Left renal cortex interstitium (tissue), 4 donors: Measurements from ENCODE around the gene SLC25A11. TPM values are rescaled to one million over a fixed set of nuclear protein-coding genes. Genes with fewer than 3 reads are reported as not detected.

Source experiments
- DNase-seq, 4 donors: peaks; one replicate each; pipeline ENCODE4 v3.0.0-alpha.2; 2013; ENCODE audit warnings: low read depth in 4 of 4, low spot score in 2 of 4, missing footprints in 1 of 4
- polyA plus RNA-seq, 4 donors: library from polyadenylated mRNA; unstranded; fragments of 120-200 nt; gene quantifications; one replicate each; pipeline ENCODE4 v1.2.1, GENCODE V29; 2013; ENCODE audit not compliant: insufficient read length in 4 of 4

The SLC25A11 gene
- polyA plus RNA-seq, 4 donors: 71.0 to 94.7 (median 83.0) TPM

DNA sequence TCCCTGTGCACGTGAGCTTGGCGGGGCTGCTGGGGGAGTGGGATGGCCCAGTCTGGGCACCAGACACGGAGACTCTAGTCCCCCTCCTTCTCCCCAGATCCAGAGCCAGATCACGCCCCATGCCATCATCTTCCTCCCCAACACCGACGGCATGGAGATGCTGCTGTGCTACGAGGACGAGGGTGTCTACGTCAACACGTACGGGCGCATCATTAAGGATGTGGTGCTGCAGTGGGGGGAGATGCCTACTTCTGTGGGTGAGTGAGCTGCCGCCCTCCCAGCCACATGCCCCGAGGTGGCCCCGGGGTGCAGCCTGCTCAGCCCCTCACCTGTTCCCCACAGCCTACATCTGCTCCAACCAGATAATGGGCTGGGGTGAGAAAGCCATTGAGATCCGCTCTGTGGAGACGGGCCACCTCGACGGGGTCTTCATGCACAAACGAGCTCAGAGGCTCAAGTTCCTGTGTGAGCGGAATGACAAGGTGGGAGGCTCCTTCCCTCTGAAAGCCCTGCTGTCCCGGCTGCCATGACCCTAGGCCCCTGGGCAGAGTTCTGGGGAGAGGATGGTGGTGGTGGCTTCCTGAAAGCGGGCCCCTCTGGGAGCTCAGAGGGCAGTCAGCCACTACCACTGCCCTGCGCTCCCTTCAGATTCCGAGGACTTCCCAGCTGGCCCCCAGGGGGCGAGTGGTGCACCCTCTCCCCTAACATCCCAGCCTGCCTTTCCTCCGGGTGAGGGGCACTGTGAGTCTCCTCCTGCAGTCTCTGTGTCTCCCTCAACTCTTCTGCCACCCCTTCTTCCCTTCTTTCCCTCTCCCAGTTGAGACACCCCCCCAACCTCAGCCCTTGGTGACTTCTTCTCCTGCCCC lies 43.3 kb downstream of the SLC25A11 start:
- no peak for DNase-seq

DNA sequence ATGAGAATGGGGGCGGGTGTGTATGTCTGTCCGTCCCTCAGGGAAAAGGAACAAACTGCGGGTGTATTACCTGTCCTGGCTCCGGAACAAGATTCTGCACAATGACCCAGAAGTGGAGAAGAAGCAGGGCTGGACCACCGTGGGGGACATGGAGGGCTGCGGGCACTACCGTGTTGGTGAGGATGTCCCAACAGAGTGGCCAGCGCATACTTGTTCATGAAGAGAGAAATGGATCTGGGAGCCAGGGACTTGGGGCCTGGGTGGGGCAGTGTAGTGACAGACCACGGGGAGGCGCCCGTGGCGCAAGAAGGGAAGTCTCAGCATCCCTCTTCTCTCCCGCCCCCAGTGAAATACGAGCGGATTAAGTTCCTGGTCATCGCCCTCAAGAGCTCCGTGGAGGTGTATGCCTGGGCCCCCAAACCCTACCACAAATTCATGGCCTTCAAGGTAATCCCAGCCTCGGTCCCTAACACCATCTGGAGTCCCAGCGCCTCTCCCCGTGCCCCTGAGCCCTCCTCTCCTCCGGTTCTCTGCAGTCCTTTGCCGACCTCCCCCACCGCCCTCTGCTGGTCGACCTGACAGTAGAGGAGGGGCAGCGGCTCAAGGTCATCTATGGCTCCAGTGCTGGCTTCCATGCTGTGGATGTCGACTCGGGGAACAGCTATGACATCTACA lies 44.1 kb downstream of the SLC25A11 start:
- no peak for DNase-seq

DNA sequence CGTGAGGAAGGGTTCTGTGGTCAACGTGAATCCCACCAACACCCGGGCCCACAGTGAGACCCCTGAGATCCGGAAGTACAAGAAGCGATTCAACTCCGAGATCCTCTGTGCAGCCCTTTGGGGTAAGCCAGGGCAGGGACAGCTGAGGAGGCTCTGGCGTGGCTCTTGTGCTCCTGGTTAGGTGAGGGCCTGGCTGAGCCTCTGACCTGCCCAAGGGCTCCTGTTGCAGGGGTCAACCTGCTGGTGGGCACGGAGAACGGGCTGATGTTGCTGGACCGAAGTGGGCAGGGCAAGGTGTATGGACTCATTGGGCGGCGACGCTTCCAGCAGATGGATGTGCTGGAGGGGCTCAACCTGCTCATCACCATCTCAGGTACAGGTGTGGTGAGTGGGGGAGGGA lies 44.7 kb downstream of the SLC25A11 start:
- DNase-seq: no peak

DNA sequence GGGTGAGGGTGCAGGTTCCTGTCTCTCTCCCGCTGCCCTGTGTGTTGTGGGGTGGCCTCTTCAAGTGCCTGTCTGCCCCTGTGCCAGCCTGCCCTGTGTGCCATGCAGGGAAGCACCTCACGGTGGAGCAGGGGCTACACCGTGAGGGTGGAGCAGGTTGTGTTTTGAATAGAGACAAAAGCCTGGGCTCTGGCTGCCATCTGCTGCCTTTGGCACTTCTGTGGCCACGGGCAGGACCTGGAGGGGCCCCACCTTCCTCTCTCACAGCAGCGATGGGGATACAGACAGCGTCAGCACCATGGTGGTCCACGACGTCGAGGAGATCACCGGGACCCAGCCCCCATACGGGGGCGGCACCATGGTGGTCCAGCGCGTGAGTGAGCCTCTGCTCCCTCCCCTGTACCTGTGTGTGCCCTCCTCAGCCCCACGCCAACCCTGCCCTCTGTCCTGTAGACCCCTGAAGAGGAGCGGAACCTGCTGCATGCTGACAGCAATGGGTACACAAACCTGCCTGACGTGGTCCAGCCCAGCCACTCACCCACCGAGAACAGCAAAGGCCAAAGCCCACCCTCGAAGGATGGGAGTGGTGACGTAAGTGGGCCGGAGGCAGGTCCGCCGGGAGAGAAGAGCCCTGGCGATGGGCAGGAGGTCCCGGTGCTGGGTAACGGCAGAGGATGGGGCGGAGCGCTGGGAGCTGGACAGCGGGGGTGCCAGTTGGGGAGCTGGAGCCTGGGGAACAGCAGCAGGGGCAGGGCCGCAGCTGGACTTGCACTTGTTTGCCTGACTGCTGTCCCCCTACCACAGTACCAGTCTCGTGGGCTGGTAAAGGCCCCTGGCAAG lies 45.9 kb downstream of the SLC25A11 start:
- no peak for DNase-seq

DNA sequence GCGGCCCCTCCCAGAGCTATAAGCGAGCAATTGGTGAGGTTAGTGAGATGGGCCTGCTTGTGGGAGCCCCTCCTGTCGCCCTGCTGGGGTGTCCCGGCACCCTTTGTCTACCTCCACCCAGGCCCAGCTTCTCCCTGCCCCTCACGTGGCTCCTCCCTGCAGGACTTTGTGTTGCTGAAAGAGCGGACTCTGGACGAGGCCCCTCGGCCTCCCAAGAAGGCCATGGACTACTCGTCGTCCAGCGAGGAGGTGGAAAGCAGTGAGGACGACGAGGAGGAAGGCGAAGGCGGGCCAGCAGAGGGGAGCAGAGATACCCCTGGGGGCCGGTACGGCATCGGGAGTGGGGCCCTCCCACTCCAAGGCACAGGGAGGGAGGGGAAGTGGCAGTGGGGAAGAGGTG lies 46.6 kb downstream of the SLC25A11 start:
- DNase-seq: no peak

DNA sequence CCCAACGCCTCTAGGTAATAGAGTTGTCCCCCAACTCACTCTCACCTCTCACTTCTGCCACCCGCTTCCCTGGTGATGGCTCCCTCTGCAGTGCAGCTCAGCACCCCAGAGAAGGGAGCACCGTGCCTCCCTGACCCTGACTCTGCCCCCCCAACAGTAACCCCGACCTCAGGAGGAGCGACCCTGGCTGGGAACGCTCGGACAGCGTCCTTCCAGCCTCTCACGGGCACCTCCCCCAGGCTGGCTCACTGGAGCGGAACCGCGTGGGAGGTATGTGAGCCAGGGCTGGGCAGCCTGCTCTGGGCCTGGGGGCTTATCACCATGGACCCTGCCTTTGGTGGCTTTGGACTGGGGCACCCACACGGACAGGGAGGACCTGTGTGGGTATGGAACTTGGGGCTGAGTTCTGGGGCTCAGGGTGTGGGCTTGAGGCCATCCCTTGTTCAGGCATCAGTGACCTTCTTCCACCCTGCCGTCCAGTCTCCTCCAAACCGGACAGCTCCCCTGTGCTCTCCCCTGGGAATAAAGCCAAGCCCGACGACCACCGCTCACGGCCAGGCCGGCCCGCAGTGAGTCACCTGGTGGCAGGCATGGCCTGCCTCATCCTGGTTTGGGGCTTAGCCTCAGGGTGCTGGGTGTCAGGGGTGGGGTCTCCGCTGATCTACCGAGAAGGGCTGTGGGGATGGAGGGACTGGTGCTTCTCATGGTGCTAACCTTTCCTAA lies 47.2 kb downstream of the SLC25A11 start:
- no peak for DNase-seq

DNA sequence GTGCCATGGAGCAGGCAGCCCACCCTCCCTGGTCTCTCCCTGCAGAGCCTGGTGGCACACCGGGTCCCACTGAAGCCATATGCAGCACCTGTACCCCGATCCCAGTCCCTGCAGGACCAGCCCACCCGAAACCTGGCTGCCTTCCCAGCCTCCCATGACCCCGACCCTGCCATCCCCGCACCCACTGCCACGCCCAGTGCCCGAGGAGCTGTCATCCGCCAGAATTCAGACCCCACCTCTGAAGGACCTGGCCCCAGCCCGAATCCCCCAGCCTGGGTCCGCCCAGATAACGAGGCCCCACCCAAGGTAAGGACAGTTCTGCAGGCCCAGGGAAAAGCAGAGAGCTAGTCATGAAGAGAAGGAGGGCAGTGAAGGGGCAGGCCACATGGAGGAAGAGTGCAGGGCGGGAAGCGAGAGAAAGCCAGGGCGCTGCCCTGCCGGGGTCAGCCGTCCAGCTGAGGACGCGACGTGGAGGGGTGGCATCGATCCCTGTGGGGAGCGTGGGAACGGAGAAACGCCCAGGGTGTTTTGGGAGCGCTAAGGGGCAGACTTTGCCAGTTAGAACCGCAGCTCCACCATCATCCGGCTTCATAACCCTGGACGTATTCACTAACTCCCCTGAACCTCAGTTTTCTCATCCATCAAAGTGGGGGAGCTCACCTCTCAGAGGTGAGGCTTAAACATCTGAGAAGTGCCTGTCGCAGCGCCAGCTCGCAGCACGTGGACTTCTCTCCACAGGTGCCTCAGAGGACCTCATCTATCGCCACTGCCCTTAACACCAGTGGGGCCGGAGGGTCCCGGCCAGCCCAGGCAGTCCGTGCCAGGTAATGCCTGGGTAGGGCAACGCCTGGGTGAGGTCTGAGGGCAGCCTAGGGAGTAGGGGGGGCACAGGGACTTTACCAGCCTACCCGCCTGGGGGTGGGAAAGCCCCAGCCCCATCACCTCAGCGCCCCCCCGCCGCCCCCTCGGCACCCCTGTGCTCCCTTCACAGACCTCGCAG lies 48.1 kb downstream of the SLC25A11 start:
- no peak for DNase-seq

DNA sequence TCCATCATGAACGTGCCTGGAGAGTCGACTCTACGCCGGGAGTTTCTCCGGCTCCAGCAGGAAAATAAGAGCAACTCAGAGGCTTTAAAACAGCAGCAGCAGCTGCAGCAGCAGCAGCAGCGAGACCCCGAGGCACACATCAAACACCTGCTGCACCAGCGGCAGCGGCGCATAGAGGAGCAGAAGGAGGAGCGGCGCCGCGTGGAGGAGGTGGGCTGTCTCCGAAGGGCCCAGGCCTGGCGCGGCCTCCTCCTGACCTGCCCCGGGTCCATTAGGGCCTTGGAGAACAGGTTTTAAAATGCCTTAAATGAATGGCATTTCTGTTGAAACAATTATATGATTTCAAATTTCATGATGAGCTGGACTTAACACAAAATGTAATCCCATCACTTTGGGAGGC lies 52.3 kb downstream of the SLC25A11 start:
- no peak for DNase-seq

Other genes starting within 250 kb of the SLC25A11 start
- gene PELP1, start 235.9 kb downstream of the SLC25A11 start, polyA plus RNA-seq: 10 to 100 TPM; 36.9 to 62.4 (median 49.9) TPM
- 10 to 100 TPM; 25.4 to 41.7 (median 37.0) TPM for gene ARRB2, start 229.4 kb downstream of the SLC25A11 start, polyA plus RNA-seq
- gene MED11, start 208.6 kb downstream of the SLC25A11 start, polyA plus RNA-seq: 10 to 100 TPM; 26.8 to 30.4 (median 28.4) TPM
- gene ZMYND15, start 200.2 kb downstream of the SLC25A11 start, polyA plus RNA-seq: under 1 TPM; 0.32 to 0.95 (median 0.54) TPM
- gene CXCL16, start 200.1 kb downstream of the SLC25A11 start, polyA plus RNA-seq: 10 to 100 TPM; 11.3 to 14.1 (median 12.2) TPM
- gene TM4SF5, start 168.2 kb downstream of the SLC25A11 start, polyA plus RNA-seq: 1 to 10 TPM; 1.5 to 2.8 (median 2.1) TPM
- under 1 TPM; 0.42 to 0.74 (median 0.65) TPM for gene VMO1, start 153.7 kb downstream of the SLC25A11 start, polyA plus RNA-seq
- 10 to 100 TPM in 1 of 4 donors, 1 to 10 TPM in 3; 5.7 to 11.5 (median 8.4) TPM for gene GLTPD2, start 151.1 kb downstream of the SLC25A11 start, polyA plus RNA-seq
- 100 to 1,000 TPM; 112 to 159 (median 133) TPM for gene PSMB6, start 143.9 kb downstream of the SLC25A11 start, polyA plus RNA-seq
- 10 to 100 TPM; 30.5 to 52.9 (median 43.5) TPM for gene PLD2, start 132.9 kb downstream of the SLC25A11 start, polyA plus RNA-seq
- 10 to 100 TPM; 43.0 to 71.4 (median 57.4) TPM for gene MINK1, start 106.7 kb downstream of the SLC25A11 start, polyA plus RNA-seq
- 1 to 10 TPM; 1.2 to 2.4 (median 1.7) TPM for gene C17orf107, start 40.5 kb downstream of the SLC25A11 start, polyA plus RNA-seq
- 1 to 10 TPM; 1.3 to 2.4 (median 1.7) TPM for gene CHRNE, start 36.9 kb downstream of the SLC25A11 start, polyA plus RNA-seq
- gene GP1BA, start 7.8 kb downstream of the SLC25A11 start, polyA plus RNA-seq: 1 to 10 TPM; 1.4 to 3.1 (median 2.4) TPM
- 100 to 1,000 TPM; 129 to 142 (median 134) TPM for gene RNF167, start 222 bp upstream of the SLC25A11 start, polyA plus RNA-seq
- 100 to 1,000 TPM; 336 to 541 (median 424) TPM for gene PFN1, start 8.5 kb upstream of the SLC25A11 start, polyA plus RNA-seq
- gene ENO3, start 11.1 kb upstream of the SLC25A11 start, polyA plus RNA-seq: 10 to 100 TPM; 17.7 to 35.0 (median 26.8) TPM
- gene SPAG7, start 27.8 kb upstream of the SLC25A11 start, polyA plus RNA-seq: 100 to 1,000 TPM in 3 of 4 donors, 10 to 100 TPM in 1; 97.2 to 111 (median 106) TPM
- gene CAMTA2, start 47.6 kb upstream of the SLC25A11 start, polyA plus RNA-seq: 10 to 100 TPM; 22.7 to 38.4 (median 27.9) TPM
- gene INCA1, start 57.5 kb upstream of the SLC25A11 start, polyA plus RNA-seq: 1 to 10 TPM; 6.4 to 9.9 (median 8.5) TPM
- gene KIF1C, start 57.9 kb upstream of the SLC25A11 start, polyA plus RNA-seq: 10 to 100 TPM; 77.1 to 93.7 (median 87.7) TPM
- under 1 TPM; 0.21 to 0.51 (median 0.36) TPM for gene SLC52A1, start 95.4 kb upstream of the SLC25A11 start, polyA plus RNA-seq
- gene ZFP3, start 138.4 kb upstream of the SLC25A11 start, polyA plus RNA-seq: 10 to 100 TPM; 11.9 to 15.7 (median 14.4) TPM
- gene ZNF232, start 171.8 kb upstream of the SLC25A11 start, polyA plus RNA-seq: 10 to 100 TPM; 19.1 to 53.1 (median 21.7) TPM
- gene USP6, start 176.0 kb upstream of the SLC25A11 start, polyA plus RNA-seq: 10 to 100 TPM in 1 of 4 donors, 1 to 10 TPM in 3; 2.2 to 20.1 (median 3.6) TPM